HCT116 (cell line): Measurements from ENCODE around the gene GPSM3.

ENCODE experiments used
- CTCF ChIP-seq, 3 experiments: fragments of 200-600 bp in 1 of 3; sonication (generic) in 1 of 3; IDR thresholded peaks in 2 of 3; conservative IDR thresholded peaks in 1 of 3; 2 replicates each; pipeline ENCODE4 v1.5.1; 2012 to 2017; ENCODE audit warnings: low read depth in 2 of 3, low read length in 2 of 3, antibody characterized with exemption in 1 of 3, borderline replicate concordance in 1 of 3, control low read depth in 1 of 3, mild to moderate bottlenecking in 1 of 3, mixed read lengths in 1 of 3, mixed run types in 1 of 3, moderate library complexity in 1 of 3; ENCODE audit not compliant: insufficient read depth in 1 of 3
- POLR2A ChIP-seq: IDR thresholded peaks from 2 replicates; pipeline ENCODE4 v1.7.0; 2011; ENCODE audit warnings: borderline replicate concordance; ENCODE audit not compliant: insufficient read depth, insufficient read length; ENCODE audit errors: extremely low read depth
- RAD21 ChIP-seq: IDR thresholded peaks from 2 replicates; pipeline ENCODE4 v1.6.1; 2012; ENCODE audit warnings: low read depth, mild to moderate bottlenecking
- YY1 ChIP-seq: IDR thresholded peaks from 2 replicates; pipeline ENCODE4 v1.6.1; 2011; ENCODE audit warnings: low read length, low read depth, moderate library complexity, mild to moderate bottlenecking; ENCODE audit not compliant: insufficient replicate concordance; ENCODE audit errors: extremely low read depth

DNA sequence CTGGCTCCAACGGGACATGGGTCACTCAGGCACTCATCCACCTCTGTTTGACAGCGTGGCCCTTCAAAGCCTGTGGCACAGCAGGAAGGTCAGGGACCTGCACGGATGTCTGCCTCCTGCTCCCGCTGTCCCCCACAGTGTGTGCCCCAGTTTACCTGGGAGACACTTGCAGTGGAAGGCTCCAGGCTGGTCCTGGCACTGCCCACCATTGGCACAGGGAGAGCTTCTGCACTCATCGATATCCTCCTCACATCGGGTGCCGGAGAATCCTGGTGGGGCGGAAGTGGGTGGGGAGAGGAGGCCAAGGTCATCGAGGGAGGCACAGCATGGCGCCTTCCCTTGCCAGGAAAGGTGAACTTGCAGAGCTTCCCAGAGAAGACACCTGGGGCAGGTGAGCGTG, 24.6 kb upstream of the GPSM3 start:
- TF ChIP-seq CTCF (IDR thresholded peaks at IDR 0.05 in 2 of 3, conservative IDR thresholded peaks at IDR 0.05 in 1 of 3; ENCODE audit: borderline replicate concordance in 1 of 3, insufficient read depth in 1 of 3, low read depth in 2 of 3, low read length in 2 of 3) (no peak), RAD21 (no peak), YY1 (no peak), POLR2A (no peak)
